Osteoblast (primary cell): ENCODE measurements around the gene POLR2H. TPM values are rescaled to one million over a fixed set of nuclear protein-coding genes. Genes with fewer than 3 reads are reported as not detected.
A peak's percentile ranks its signal among the peaks of the same experiment; 100 is the strongest.

ENCODE experiments used
- DNase-seq: peaks from one replicate; pipeline ENCODE4 v3.0.0; 2011; ENCODE audit warnings: low spot score, mixed read lengths; ENCODE audit not compliant: insufficient read length; ENCODE audit errors: missing footprints
- H2AFZ ChIP-seq: 2 replicates; pipeline ENCODE4 v1.6.0; 2011; ENCODE audit warnings: mild to moderate bottlenecking, low read length
- H3K27ac ChIP-seq: 2 replicates; pipeline ENCODE4 v1.5.1; 2011; ENCODE audit warnings: mild to moderate bottlenecking, low read depth, low read length, moderate library complexity
- H3K27me3 ChIP-seq: 2 replicates; pipeline ENCODE4 v1.6.0; 2012; ENCODE audit warnings: mild to moderate bottlenecking, control low read depth, inconsistent platforms, low read length, moderate library complexity; ENCODE audit not compliant: insufficient read depth
- H3K36me3 ChIP-seq: 2 replicates; pipeline ENCODE4 v1.5.1; 2011; ENCODE audit warnings: mild to moderate bottlenecking, low read length, control low read depth, moderate library complexity; ENCODE audit not compliant: insufficient read depth
- H3K4me1 ChIP-seq: 2 replicates; pipeline ENCODE4 v1.5.1; 2011; ENCODE audit warnings: mild to moderate bottlenecking, low read length, control low read depth, moderate library complexity; ENCODE audit not compliant: insufficient read depth
- H3K4me2 ChIP-seq: 2 replicates; pipeline ENCODE4 v1.6.0; 2011; ENCODE audit warnings: mild to moderate bottlenecking, low read length; ENCODE audit not compliant: insufficient read depth
- H3K4me3 ChIP-seq: fragments of 200-600 bp; sonication (generic); 3 replicates; pipeline ENCODE4 v1.5.1; 2012; ENCODE audit warnings: mild to moderate bottlenecking, low read length, inconsistent platforms; ENCODE audit not compliant: insufficient read depth
- H3K79me2 ChIP-seq: 2 replicates; pipeline ENCODE4 v1.6.0; 2012; ENCODE audit warnings: mild to moderate bottlenecking, low read length, control low read depth, inconsistent platforms; ENCODE audit not compliant: insufficient read depth
- H3K9me3 ChIP-seq: 2 replicates; pipeline ENCODE4 v1.5.1; 2011; ENCODE audit warnings: low read depth, low read length, control low read depth
- H4K20me1 ChIP-seq: 2 replicates; pipeline ENCODE4 v1.6.0; 2012; ENCODE audit warnings: mild to moderate bottlenecking, low read length, control low read depth; ENCODE audit not compliant: insufficient read depth
- total RNA-seq: library from RNA; depleted of rRNA; stranded (reverse); fragments of >200 nt; gene quantifications from 2 replicates; pipeline ENCODE4 v1.2.3, GENCODE V29; 2012
- TF ChIP-seq, protein P1 (sequence below): IDR thresholded peaks from 2 replicates; pipeline ENCODE4 v1.5.1; 2011; ENCODE audit warnings: mild to moderate bottlenecking, low read depth, low read length, moderate library complexity; ENCODE audit errors: extremely low read depth

POLR2H gene
- total RNA-seq, 1 donor: 61.2 TPM

DNA sequence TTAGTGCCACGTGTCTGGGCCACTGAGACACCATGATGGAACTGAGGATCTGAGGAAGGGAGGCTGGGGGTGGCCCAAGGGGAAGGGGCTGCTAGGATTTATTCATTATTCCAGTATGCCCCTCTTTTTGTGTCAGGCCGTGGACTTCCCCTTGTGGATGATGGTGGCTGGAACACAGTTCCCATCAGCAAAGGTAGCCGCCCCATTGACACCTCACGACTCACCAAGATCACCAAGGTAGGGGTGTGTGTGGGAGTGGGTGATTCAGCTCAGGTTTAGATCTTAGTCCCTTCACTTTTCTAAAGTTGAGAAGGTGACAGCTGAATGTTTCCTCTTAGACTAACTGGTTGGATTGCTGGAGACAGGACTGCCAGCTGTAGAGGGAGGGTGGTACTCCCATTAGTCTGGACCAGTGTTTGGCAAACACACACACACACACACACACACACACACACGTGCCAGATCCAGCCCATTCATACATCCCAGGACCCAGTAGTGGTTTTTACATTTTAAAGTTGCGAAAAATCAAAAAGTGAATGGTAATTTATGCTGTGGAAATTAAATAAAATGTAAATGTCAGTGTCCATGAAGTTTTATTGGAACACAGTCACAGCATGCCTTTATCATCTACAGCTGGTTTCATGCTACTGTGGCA, 35.7 kb upstream of the POLR2H start:
- TF ChIP-seq, protein P1, sequence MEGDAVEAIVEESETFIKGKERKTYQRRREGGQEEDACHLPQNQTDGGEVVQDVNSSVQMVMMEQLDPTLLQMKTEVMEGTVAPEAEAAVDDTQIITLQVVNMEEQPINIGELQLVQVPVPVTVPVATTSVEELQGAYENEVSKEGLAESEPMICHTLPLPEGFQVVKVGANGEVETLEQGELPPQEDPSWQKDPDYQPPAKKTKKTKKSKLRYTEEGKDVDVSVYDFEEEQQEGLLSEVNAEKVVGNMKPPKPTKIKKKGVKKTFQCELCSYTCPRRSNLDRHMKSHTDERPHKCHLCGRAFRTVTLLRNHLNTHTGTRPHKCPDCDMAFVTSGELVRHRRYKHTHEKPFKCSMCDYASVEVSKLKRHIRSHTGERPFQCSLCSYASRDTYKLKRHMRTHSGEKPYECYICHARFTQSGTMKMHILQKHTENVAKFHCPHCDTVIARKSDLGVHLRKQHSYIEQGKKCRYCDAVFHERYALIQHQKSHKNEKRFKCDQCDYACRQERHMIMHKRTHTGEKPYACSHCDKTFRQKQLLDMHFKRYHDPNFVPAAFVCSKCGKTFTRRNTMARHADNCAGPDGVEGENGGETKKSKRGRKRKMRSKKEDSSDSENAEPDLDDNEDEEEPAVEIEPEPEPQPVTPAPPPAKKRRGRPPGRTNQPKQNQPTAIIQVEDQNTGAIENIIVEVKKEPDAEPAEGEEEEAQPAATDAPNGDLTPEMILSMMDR: no peak
- no peaks in the 10 kb centered on the region for H3K9me3 ChIP-seq
- peaks cover 87% of the 10 kb centered on the region for H3K79me2 ChIP-seq
- no peak overlapping the region for H3K4me2 ChIP-seq
- H3K4me3 ChIP-seq: no peak overlapping the region
- H3K36me3 ChIP-seq: peaks cover 98% of the 10 kb centered on the region
- H3K27ac ChIP-seq: no peak overlapping the region
- peaks cover 69% of the 10 kb centered on the region for H4K20me1 ChIP-seq
- H3K4me1 ChIP-seq: peaks cover 4% of the 10 kb centered on the region
- peak; percentile 65 for DNase-seq
- H2AFZ ChIP-seq: no peak overlapping the region
- H3K27me3 ChIP-seq: no peaks in the 10 kb centered on the region

DNA sequence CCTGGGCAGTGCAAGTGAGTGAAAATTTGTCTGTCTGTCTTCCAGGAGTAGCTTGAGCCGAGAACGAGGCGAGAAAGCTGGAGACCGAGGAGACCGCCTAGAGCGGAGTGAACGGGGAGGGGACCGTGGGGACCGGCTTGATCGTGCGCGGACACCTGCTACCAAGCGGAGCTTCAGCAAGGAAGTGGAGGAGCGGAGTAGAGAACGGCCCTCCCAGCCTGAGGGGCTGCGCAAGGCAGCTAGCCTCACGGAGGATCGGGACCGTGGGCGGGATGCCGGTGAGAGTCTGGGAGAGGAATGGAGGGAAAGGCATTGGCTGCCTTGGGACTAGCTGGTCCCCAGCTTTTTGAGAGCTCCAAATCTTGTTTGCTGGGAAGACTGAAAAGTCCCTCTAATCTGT, 34.3 kb upstream of the POLR2H start:
- H3K4me2 ChIP-seq: no peak overlapping the region
- no peak overlapping the region for H3K4me3 ChIP-seq
- H3K27ac ChIP-seq: no peak overlapping the region
- H3K9me3 ChIP-seq: no peaks in the 10 kb centered on the region
- DNase-seq: peak; percentile 47
- peaks cover 6% of the 10 kb centered on the region for H3K4me1 ChIP-seq
- H2AFZ ChIP-seq: no peak overlapping the region
- H3K36me3 ChIP-seq: peaks cover 98% of the 10 kb centered on the region
- peaks cover 87% of the 10 kb centered on the region for H3K79me2 ChIP-seq
- peaks cover 68% of the 10 kb centered on the region for H4K20me1 ChIP-seq
- TF ChIP-seq, protein P1: no peak
- no peaks in the 10 kb centered on the region for H3K27me3 ChIP-seq

DNA sequence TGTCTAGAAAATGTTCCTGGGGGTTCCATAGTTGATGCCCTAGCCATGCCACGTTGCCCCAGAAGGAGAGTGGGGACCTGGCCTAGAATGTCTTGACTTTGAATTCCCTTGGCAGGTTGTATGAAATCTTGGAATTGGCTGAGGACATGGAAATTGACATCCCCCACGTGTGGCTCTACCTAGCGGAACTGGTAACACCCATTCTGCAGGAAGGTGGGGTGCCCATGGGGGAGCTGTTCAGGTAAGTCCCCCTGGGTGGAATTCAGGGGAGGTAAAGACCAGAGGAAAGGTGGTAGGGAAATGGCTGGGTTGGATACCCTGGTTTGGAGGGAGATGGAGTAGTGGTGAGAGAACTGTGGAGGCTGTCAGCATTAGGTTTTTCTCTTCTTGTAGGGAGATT, 33.0 kb upstream of the POLR2H start:
- Histone ChIP-seq H2AFZ (no peak overlapping the region), H4K20me1 (peaks cover 71% of the 10 kb centered on the region), H3K79me2 (peaks cover 87% of the 10 kb centered on the region), H3K27ac (peak overlapping the region; percentile 42), H3K36me3 (peaks cover 98% of the 10 kb centered on the region), H3K4me2 (no peak overlapping the region), H3K9me3 (no peaks in the 10 kb centered on the region), H3K4me3 (no peak overlapping the region), H3K27me3 (no peaks in the 10 kb centered on the region), H3K4me1 (peaks cover 18% of the 10 kb centered on the region)
- DNase-seq: peak; percentile 80
- TF ChIP-seq, protein P1: no peak

DNA sequence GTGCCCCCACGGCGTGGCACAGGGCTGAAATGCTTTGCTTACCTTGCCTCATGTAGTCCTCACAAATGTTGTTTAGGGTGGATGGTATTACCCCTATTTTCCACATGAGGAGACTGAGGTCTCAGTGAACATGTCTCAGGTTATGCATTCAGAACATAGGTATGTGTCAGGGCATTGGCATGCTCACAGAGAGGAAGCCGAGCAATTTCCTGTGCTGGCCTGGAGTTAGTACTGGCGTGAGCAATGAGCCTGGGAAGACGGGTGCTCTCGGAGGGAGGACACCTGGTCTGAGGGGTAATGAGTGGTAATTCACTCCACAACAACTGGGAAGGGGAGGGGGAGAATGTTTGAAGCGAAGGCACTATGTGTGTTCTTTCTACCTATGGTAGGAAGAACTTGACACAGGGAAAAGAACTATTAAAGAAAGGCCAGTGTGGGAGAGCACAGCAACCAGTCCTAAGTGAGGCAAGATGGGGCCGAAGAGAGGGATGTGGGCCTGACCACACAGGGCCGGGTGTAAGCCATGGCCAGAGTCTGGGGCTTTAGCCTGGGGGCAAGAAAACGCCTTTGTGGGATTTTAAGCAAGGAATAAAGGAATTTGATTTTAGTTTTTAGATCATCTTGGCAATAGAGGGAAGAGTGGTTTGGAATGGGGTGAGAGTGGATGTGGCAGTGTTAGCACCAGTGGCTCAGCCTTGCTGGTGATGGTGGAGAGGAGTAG, 29.0 kb upstream of the POLR2H start:
- Histone ChIP-seq H3K4me3 (no peak overlapping the region), H3K4me2 (peak overlapping the region; percentile 4), H3K27me3 (no peaks in the 10 kb centered on the region), H3K27ac (peak overlapping the region; percentile 97), H3K9me3 (no peaks in the 10 kb centered on the region), H3K36me3 (peaks cover 79% of the 10 kb centered on the region), H4K20me1 (peaks cover 48% of the 10 kb centered on the region), H3K4me1 (peaks cover 43% of the 10 kb centered on the region), H3K79me2 (peaks cover 67% of the 10 kb centered on the region), H2AFZ (no peak overlapping the region)
- peak; percentile 92 for DNase-seq
- TF ChIP-seq, protein P1: no peak
